Neural cell (in vitro differentiated cells): Measurements from ENCODE around the gene OR4K14. TPM values are rescaled to one million over a fixed set of nuclear protein-coding genes. Genes with fewer than 3 reads are reported as not detected.

ENCODE experiments used
- H2AFZ ChIP-seq: fragments of 200-600, 300-800 bp; sonication (generic), shearing (Covaris generic); 2 replicates; pipeline ENCODE4 v1.6.0; 2014; ENCODE audit warnings: low read depth, mild to moderate bottlenecking, antibody characterized with exemption, low read length, moderate library complexity
- H3F3A ChIP-seq: fragments of 200-600 bp; shearing (Covaris generic); 2 replicates; pipeline ENCODE4 v1.6.1; 2016; ENCODE audit warnings: mild to moderate bottlenecking, moderate library complexity, mixed read lengths, antibody characterized with exemption, low read length; ENCODE audit not compliant: insufficient read depth, poor library complexity, severe bottlenecking
- H3K27ac ChIP-seq: fragments of 200-600, 300-800 bp; sonication (generic), shearing (Covaris generic); 2 replicates; pipeline ENCODE4 v1.5.1; 2014; ENCODE audit warnings: mild to moderate bottlenecking, low read length, moderate library complexity
- H3K27me3 ChIP-seq: fragments of 300-800, 200-600 bp; sonication (generic), shearing (Covaris generic); 2 replicates; pipeline ENCODE4 v1.6.0; 2014; ENCODE audit warnings: mild to moderate bottlenecking, low read depth, low read length, moderate library complexity; ENCODE audit not compliant: insufficient read depth
- H3K36me3 ChIP-seq: fragments of 300-800, 200-600 bp; sonication (generic), shearing (Covaris generic); 2 replicates; pipeline ENCODE4 v1.5.1; 2014; ENCODE audit warnings: mild to moderate bottlenecking, antibody characterized with exemption, low read length, moderate library complexity; ENCODE audit not compliant: insufficient read depth
- H3K4me2 ChIP-seq: fragments of 300-800, 200-600 bp; sonication (generic), shearing (Covaris generic); 2 replicates; pipeline ENCODE4 v1.6.0; 2014; ENCODE audit warnings: mild to moderate bottlenecking, low read length
- H3K4me3 ChIP-seq: fragments of 300-800, 200-600 bp; sonication (generic), shearing (Covaris generic); 2 replicates; pipeline ENCODE4 v1.5.1; 2014; ENCODE audit warnings: mild to moderate bottlenecking, low read length, moderate library complexity
- H3K79me2 ChIP-seq: fragments of 200-600 bp; shearing (Covaris generic); replicated peaks from 2 replicates; pipeline ENCODE4 v1.6.0; 2014; ENCODE audit warnings: mild to moderate bottlenecking, low read length, moderate library complexity; ENCODE audit not compliant: insufficient read depth
- H3K9ac ChIP-seq: fragments of 300-800, 200-600 bp; sonication (generic), shearing (Covaris generic); 2 replicates; pipeline ENCODE4 v1.6.1; 2016; ENCODE audit warnings: mild to moderate bottlenecking, low read length, mixed read lengths
- H3K9me2 ChIP-seq: fragments of 200-600 bp; shearing (Covaris generic); 2 replicates; pipeline ENCODE4 v1.6.1; 2016; ENCODE audit warnings: mild to moderate bottlenecking, low read length, mixed read lengths; ENCODE audit not compliant: insufficient read depth
- H3K9me3 ChIP-seq: fragments of 200-600, 300-800 bp; sonication (generic), shearing (Covaris generic); 2 replicates; pipeline ENCODE4 v1.6.1; 2016; ENCODE audit warnings: mild to moderate bottlenecking, mixed run types, low read length, moderate library complexity, mixed read lengths
- H4K20me1 ChIP-seq: fragments of 200-600 bp; shearing (Covaris generic); 2 replicates; pipeline ENCODE4 v1.6.1; 2016; ENCODE audit warnings: mild to moderate bottlenecking, mixed run types; ENCODE audit not compliant: insufficient read depth
- EP300 ChIP-seq: fragments of 450-650 bp; conservative IDR thresholded peaks from 2 replicates; pipeline ENCODE4 v1.6.1; 2014; ENCODE audit warnings: antibody characterized with exemption, mild to moderate bottlenecking, moderate library complexity; ENCODE audit not compliant: poor library complexity, severe bottlenecking
- EZH2 ChIP-seq: fragments of 200-600, 300-800 bp; shearing (Covaris generic), sonication (generic); IDR thresholded peaks from 2 replicates; pipeline ENCODE4 v1.6.1; 2014; ENCODE audit warnings: antibody characterized with exemption, low read length, borderline replicate concordance, mild to moderate bottlenecking; ENCODE audit not compliant: insufficient read depth, poor library complexity, severe bottlenecking
- MXI1 ChIP-seq: fragments of 450-650 bp; conservative IDR thresholded peaks from 2 replicates; pipeline ENCODE4 v1.6.1; 2014; ENCODE audit warnings: antibody characterized with exemption, mild to moderate bottlenecking; ENCODE audit not compliant: poor library complexity, severe bottlenecking
- POLR2AphosphoS5 ChIP-seq: IDR thresholded peaks from 2 replicates; pipeline ENCODE4 v1.6.1; 2012
- RAD21 ChIP-seq: fragments of 450-650 bp; conservative IDR thresholded peaks from 2 replicates; pipeline ENCODE4 v1.6.1; 2014; ENCODE audit warnings: antibody characterized with exemption, mild to moderate bottlenecking, moderate library complexity
- SMC3 ChIP-seq: fragments of 450-650 bp; conservative IDR thresholded peaks from 2 replicates; pipeline ENCODE4 v1.6.1; 2014; ENCODE audit warnings: antibody characterized with exemption, mild to moderate bottlenecking, moderate library complexity; ENCODE audit not compliant: poor library complexity
- TAF1 ChIP-seq: IDR thresholded peaks from 2 replicates; pipeline ENCODE4 v1.6.1; 2012; ENCODE audit warnings: low read depth
- polyA plus RNA-seq: library from polyadenylated mRNA; depleted of rRNA; stranded (reverse); fragments of >200 nt; gene quantifications from 2 replicates; pipeline ENCODE4 v1.2.3, GENCODE V29; 2014
- TF ChIP-seq, protein P1 (sequence below): fragments of 450-650 bp; IDR thresholded peaks from 2 replicates; pipeline ENCODE4 v1.5.1; 2014; ENCODE audit warnings: antibody characterized with exemption, mild to moderate bottlenecking, moderate library complexity; ENCODE audit not compliant: poor library complexity, severe bottlenecking
- TF ChIP-seq, protein P2 (sequence below): IDR thresholded peaks from 2 replicates; pipeline ENCODE4 v1.6.1; 2012; ENCODE audit warnings: borderline replicate concordance

OR4K14 gene
- polyA plus RNA-seq, 1 donor from 2014 or later, result not detected

DNA sequence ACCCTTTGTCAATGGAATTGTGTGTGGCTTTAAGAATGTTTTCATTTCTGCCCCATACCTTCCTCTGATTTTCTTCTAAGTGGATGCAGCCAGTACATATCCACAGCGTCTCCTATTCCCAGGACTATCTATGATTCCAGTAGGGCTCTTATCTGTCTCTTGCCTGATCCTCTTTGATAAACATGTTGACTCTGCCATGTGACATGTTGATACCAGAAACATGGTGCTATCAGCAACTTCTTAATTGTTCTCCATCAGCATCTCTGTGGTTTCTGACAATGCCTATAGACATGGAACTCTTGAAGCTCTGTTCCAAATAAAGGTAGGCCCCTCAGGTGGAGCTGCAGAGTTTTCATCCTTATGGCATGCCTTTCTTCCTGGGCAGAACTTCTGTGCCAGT, 29.1 kb upstream of the OR4K14 start:
- Histone ChIP-seq H3K4me3 (no peak overlapping the region), H3K4me2 (no peak overlapping the region), H3K79me2 (no peaks in the 10 kb centered on the region), H3K36me3 (no peaks in the 10 kb centered on the region), H3K9ac (no peak overlapping the region), H3K9me3 (no peaks in the 10 kb centered on the region), H3K27me3 (no peaks in the 10 kb centered on the region), H4K20me1 (no peaks in the 10 kb centered on the region), H3K27ac (no peak overlapping the region), H2AFZ (no peak overlapping the region), H3F3A (no peaks in the 10 kb centered on the region), H3K9me2 (no peaks in the 10 kb centered on the region)
- TF ChIP-seq, protein P1, sequence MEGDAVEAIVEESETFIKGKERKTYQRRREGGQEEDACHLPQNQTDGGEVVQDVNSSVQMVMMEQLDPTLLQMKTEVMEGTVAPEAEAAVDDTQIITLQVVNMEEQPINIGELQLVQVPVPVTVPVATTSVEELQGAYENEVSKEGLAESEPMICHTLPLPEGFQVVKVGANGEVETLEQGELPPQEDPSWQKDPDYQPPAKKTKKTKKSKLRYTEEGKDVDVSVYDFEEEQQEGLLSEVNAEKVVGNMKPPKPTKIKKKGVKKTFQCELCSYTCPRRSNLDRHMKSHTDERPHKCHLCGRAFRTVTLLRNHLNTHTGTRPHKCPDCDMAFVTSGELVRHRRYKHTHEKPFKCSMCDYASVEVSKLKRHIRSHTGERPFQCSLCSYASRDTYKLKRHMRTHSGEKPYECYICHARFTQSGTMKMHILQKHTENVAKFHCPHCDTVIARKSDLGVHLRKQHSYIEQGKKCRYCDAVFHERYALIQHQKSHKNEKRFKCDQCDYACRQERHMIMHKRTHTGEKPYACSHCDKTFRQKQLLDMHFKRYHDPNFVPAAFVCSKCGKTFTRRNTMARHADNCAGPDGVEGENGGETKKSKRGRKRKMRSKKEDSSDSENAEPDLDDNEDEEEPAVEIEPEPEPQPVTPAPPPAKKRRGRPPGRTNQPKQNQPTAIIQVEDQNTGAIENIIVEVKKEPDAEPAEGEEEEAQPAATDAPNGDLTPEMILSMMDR, result no peak
- TF ChIP-seq, protein P2, sequence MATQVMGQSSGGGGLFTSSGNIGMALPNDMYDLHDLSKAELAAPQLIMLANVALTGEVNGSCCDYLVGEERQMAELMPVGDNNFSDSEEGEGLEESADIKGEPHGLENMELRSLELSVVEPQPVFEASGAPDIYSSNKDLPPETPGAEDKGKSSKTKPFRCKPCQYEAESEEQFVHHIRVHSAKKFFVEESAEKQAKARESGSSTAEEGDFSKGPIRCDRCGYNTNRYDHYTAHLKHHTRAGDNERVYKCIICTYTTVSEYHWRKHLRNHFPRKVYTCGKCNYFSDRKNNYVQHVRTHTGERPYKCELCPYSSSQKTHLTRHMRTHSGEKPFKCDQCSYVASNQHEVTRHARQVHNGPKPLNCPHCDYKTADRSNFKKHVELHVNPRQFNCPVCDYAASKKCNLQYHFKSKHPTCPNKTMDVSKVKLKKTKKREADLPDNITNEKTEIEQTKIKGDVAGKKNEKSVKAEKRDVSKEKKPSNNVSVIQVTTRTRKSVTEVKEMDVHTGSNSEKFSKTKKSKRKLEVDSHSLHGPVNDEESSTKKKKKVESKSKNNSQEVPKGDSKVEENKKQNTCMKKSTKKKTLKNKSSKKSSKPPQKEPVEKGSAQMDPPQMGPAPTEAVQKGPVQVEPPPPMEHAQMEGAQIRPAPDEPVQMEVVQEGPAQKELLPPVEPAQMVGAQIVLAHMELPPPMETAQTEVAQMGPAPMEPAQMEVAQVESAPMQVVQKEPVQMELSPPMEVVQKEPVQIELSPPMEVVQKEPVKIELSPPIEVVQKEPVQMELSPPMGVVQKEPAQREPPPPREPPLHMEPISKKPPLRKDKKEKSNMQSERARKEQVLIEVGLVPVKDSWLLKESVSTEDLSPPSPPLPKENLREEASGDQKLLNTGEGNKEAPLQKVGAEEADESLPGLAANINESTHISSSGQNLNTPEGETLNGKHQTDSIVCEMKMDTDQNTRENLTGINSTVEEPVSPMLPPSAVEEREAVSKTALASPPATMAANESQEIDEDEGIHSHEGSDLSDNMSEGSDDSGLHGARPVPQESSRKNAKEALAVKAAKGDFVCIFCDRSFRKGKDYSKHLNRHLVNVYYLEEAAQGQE, result no peak

DNA sequence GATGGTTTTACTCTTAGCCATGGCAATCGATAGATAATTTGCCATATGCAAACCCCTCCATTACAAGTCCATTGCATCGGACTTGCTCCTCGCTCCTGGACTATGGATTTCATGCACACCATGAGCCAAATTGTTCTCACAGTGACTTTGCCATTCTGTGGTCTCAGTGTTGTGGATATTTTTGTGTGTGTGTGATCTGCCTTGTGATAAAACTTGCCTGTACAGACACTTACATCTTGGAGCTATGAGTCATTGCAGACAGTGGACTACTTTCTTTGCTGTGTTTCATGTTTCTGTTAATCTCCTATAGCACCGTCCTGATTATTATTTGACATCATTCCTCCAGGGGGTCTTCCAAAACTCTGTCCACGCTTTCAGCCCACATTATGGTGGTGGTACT, 25.1 kb upstream of the OR4K14 start:
- no peaks in the 10 kb centered on the region for H3F3A ChIP-seq
- H3K9me3 ChIP-seq, result no peaks in the 10 kb centered on the region
- H3K27ac ChIP-seq, result no peak overlapping the region
- H3K79me2 ChIP-seq, result no peaks in the 10 kb centered on the region
- TF ChIP-seq, protein P1, result no peak
- TF ChIP-seq RAD21 (no peak), SMC3 (no peak), TAF1 (no peak), EP300 (no peak), EZH2 (no peak), MXI1 (no peak), POLR2AphosphoS5 (no peak)
- TF ChIP-seq, protein P2, result no peak
- no peaks in the 10 kb centered on the region for H3K9me2 ChIP-seq
- no peaks in the 10 kb centered on the region for H3K27me3 ChIP-seq
- H3K36me3 ChIP-seq, result no peaks in the 10 kb centered on the region
- no peak overlapping the region for H3K4me3 ChIP-seq
- H3K9ac ChIP-seq, result no peak overlapping the region
- no peaks in the 10 kb centered on the region for H4K20me1 ChIP-seq
- no peak overlapping the region for H3K4me2 ChIP-seq
- H2AFZ ChIP-seq, result no peak overlapping the region
